Measurements from ENCODE around the gene TPM2. TPM values are rescaled to one million over a fixed set of nuclear protein-coding genes. Genes with fewer than 3 reads are reported as not detected.

TPM2 gene
- total RNA-seq, 1 donor from 2014 or later: 2.5 TPM

DNA sequence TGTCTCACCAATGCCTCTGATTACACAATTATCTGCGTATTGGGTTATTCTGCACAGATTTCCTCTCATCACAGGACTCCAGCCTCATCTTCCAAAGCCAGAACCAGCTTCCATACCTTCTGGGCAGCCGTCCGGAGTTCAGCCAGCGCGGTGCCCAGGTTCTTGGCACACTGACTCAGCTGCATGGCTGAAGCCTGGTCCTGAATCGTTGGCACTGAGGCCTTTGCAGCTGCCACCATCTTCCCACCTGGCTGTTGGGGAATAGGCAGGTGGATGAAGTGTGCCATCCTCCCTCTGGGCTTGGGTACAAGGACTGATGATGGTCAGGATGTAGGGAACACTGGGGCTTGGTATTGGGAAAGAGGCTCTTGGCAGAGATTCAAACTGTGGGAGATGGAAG, 24.4 kb upstream of the TPM2 start:
- no peaks in the 10 kb centered on the region for H3K9me3 Mint-ChIP-seq
- intact Hi-C loops (cut with micrococcal nuclease): no loop called here
- no peaks in the 10 kb centered on the region for H3K27me3 Mint-ChIP-seq (ENCODE audit: insufficient read depth)
- H3K27ac Mint-ChIP-seq: no peak overlapping the region
- no peak for DNase-seq (ENCODE audit: low spot score)
- H3K36me3 Mint-ChIP-seq (ENCODE audit: low read depth): peaks cover 71% of the 10 kb centered on the region
- peaks cover 5% of the 10 kb centered on the region for H3K4me1 Mint-ChIP-seq (ENCODE audit: low read depth)
- no peak overlapping the region for H3K4me3 Mint-ChIP-seq

DNA sequence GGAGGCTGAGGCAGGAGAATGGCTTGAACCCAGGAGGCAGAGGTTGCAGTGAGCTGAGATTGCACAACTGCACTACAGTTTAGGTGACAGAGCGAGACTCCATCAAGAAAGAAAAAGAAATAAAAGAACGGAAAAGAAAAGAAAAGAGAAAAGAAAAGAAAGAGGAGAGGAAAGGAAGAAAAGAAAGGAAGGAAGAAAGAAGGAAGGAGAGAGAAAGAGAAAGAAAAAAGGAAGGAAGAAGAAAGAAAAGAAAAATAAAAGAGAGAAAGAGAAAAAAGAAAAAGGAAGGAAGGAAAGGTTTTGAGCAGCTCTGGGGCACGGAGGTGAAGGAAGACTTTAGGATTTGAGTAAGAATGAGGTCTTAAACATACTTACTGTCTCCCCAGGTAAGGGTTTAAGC, 23.9 kb upstream of the TPM2 start:
- DNase-seq (ENCODE audit: low spot score): no peak
- Mint-ChIP-seq H3K27me3 (ENCODE audit: insufficient read depth) (no peaks in the 10 kb centered on the region), H3K4me3 (no peak overlapping the region), H3K27ac (no peak overlapping the region), H3K4me1 (ENCODE audit: low read depth) (peaks cover 5% of the 10 kb centered on the region), H3K36me3 (ENCODE audit: low read depth) (peaks cover 73% of the 10 kb centered on the region), H3K9me3 (no peaks in the 10 kb centered on the region)
- intact Hi-C loops (cut with micrococcal nuclease): no loop called here

DNA sequence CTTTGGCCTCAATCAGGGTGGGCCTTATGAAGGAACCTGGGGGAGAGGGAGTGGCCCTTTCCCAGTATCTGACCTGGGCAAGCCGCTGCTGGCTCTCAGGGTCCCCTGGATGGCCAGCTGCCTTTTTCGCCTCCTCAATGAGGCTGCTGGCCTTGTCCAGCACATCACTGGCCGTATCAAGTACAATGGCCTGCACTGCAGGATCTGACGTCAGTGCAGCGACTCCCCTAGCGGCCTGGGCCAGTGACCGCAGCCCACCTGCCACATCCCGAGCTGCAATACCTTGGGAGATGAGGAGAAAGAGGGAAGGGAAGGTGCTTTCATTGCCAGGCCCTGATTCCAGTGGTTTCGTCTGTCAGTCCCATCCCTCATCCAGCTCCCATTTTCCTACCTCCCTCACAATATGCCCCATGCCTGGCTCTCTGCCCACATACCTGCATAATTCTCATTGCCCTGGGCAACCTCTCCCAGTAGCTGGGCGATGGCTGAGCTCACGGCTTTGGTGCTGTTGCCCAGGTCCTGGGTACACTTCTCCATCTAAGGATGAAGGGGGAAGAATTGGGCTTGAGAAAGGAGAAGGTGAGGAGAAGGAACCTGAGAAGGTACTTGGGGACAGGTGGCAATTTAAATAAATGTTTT, 23.2 kb upstream of the TPM2 start:
- H3K9me3 Mint-ChIP-seq: no peaks in the 10 kb centered on the region

DNA sequence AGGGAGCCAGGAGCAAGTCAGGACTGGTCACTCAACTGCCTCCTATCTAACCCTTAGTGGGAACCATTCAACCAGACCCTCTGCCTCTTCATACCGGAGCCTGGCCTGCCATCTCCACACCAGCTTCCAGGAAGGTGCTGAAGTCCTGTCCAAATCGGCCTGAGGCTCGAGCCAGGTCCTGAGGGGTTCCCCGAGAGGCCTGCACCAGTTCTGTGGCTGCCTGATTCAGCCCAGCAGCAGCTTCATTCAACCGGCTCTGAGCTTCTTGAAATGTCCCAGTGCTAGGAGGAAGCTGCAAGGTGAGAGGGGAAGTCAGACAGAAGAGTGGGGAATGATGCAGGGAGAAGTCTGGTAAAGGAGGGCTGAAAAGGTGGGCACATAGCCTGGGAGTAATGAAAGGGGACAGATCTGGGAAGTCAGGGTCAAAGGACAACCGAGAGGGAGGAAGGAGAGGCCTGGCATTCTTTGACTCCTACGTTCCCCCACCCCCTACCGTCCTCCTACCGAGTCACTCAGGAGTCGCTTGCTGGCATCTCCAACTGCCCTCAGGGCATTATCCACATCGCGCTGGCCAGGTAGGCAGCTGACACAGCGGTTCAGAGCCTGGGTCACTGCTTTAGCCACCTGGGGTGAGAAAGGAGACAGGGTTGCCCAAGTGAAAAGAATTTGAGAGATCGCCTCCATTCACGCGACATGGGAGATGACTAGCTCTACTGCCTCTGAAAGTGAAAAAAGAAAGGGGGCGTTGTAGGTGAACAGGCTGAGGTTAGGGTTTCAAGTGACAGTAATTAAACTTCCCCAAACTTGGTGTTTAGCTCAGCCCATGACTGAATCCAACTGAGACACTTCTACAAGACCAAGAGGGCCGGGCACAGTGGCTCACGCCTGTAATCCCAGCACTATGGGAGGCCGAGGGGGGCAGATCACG, 22.0 kb upstream of the TPM2 start:
- no peaks in the 10 kb centered on the region for H3K27me3 Mint-ChIP-seq (ENCODE audit: insufficient read depth)
- H3K36me3 Mint-ChIP-seq (ENCODE audit: low read depth): peaks cover 80% of the 10 kb centered on the region
- no peak overlapping the region for H3K4me3 Mint-ChIP-seq
- intact Hi-C loops (cut with micrococcal nuclease): no loop called here
- no peak for DNase-seq (ENCODE audit: low spot score)
- no peaks in the 10 kb centered on the region for H3K9me3 Mint-ChIP-seq
- H3K27ac Mint-ChIP-seq: no peak overlapping the region
- H3K4me1 Mint-ChIP-seq (ENCODE audit: low read depth): peaks cover 5% of the 10 kb centered on the region

More for the DNA sequence above, 23.2 kb upstream of the TPM2 start:
- Mint-ChIP-seq H3K4me1 (ENCODE audit: low read depth) (peaks cover 5% of the 10 kb centered on the region), H3K36me3 (ENCODE audit: low read depth) (peaks cover 75% of the 10 kb centered on the region), H3K4me3 (no peak overlapping the region), H3K27me3 (ENCODE audit: insufficient read depth) (no peaks in the 10 kb centered on the region), H3K27ac (no peak overlapping the region)
- intact Hi-C loops (cut with micrococcal nuclease): no loop called here
- DNase-seq (ENCODE audit: low spot score): no peak

DNA sequence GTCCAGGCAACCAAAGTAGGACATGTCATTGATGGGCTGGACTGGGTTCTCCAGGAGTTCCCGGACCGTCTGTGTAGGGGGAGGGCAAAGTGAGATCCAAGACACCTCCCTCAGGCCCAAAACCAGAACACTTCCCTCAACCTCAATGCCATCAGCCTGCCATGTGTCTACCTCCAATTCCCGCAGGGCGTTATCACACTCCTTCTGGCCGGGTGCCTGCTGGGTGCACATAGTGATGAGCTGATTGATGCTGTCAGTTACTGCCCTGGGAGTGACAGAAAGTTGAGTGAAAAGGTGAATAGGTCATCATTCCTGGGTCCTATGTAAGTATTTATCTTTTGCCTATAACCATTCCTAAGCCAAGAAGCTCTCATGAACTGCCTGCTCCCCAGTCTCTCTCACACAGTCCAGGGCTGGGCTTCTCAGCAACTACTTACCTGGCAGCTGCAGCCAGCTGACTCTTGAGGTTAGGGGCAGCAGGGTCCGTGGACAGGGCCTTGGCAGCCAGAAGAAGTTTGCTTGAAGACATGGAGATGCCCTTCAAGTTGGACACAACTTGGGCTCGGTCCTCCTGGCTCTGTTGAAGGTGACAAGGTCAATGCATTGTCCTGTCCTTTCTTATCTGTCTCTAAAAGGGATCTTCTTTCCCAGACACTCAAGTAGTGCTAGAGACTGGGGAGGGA, 21.2 kb upstream of the TPM2 start:
- intact Hi-C loops (cut with micrococcal nuclease): no loop called here
- Mint-ChIP-seq H3K36me3 (ENCODE audit: low read depth) (peaks cover 77% of the 10 kb centered on the region), H3K9me3 (no peaks in the 10 kb centered on the region), H3K4me3 (no peak overlapping the region), H3K27me3 (ENCODE audit: insufficient read depth) (no peaks in the 10 kb centered on the region), H3K4me1 (ENCODE audit: low read depth) (peaks cover 5% of the 10 kb centered on the region), H3K27ac (no peak overlapping the region)
- no peak for DNase-seq (ENCODE audit: low spot score)

DNA sequence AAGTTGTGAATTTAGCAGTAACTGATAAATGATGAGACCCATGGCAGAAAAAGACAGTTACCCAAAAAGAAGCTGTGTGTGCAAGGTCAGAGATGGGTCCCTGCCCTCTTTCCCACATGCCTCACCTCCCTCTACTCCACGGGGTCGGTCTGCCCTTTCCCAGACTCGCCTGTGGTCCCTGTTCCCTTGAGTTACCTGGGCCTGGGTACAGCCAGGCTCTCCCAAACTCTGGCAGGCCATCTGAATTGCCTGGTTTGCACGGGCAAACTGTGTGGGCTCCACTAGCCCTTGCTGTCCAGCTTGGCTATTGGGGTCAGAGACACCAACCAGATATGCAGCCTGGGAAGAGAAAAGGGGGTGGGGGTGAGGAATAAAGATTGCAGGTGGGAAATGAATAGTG, 18.4 kb upstream of the TPM2 start:
- intact Hi-C loops (cut with micrococcal nuclease): no loop called here

DNA sequence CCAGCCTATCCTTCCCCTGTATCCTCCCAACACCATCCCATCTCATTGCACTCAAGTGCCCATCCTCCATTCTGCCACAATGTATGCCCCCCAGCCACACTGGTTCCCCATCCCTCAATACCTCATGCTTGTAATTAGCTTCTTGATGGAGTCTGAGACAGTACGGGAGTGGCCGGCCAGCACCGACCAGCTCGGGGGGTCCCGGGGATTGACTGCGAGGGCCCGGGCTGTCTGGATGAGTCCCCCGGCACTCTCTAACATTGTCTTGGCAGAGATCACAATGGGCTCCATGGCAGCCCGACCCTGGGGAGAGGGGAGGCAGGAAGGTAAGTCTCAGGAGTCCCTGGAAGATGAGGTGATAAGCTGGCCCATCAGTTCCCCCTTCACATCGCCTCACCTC, 17.2 kb upstream of the TPM2 start:
- Mint-ChIP-seq H3K27ac (no peak overlapping the region), H3K9me3 (no peaks in the 10 kb centered on the region), H3K36me3 (ENCODE audit: low read depth) (peaks cover 65% of the 10 kb centered on the region), H3K27me3 (ENCODE audit: insufficient read depth) (no peaks in the 10 kb centered on the region), H3K4me3 (no peak overlapping the region), H3K4me1 (ENCODE audit: low read depth) (peaks cover 4% of the 10 kb centered on the region)
- DNase-seq (ENCODE audit: low spot score): no peak
- intact Hi-C loops (cut with micrococcal nuclease): no loop called here

More for the DNA sequence above, 18.4 kb upstream of the TPM2 start:
- no peaks in the 10 kb centered on the region for H3K27me3 Mint-ChIP-seq (ENCODE audit: insufficient read depth)
- peaks cover 5% of the 10 kb centered on the region for H3K4me1 Mint-ChIP-seq (ENCODE audit: low read depth)
- no peak overlapping the region for H3K27ac Mint-ChIP-seq
- no peak for DNase-seq (ENCODE audit: low spot score)
- peaks cover 69% of the 10 kb centered on the region for H3K36me3 Mint-ChIP-seq (ENCODE audit: low read depth)
- no peaks in the 10 kb centered on the region for H3K9me3 Mint-ChIP-seq
- H3K4me3 Mint-ChIP-seq: no peak overlapping the region

DNA sequence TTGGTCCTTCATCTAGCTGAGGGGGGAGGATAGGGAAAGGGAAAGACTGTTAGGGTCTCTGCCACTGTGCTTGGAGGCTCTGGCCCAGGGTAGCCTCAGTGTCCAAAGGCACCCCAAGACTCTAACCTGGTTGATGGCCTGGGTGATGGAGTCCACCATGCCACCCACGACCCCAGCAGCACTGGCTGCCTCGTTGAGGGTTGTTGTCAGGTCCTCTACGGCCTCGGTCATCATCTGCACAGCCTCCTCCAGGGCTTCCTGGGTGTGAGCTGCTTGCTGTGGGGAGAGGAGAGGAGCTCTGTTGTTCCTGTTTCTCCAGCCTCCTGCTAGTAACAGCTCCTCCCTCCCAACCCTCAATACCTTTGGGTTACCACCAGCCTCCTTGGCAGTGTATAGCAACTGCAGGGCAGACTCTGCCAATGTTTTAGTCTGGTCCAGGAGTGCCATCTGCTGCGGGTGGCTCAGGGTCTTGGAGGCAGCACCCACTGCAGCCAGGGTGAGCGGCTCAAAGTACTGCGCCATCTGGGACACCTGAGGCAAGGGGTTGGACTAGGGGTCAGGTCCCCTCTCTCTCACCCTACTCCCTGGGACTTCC, 16.2 kb upstream of the TPM2 start:
- no peaks in the 10 kb centered on the region for H3K27me3 Mint-ChIP-seq (ENCODE audit: insufficient read depth)
- H3K4me1 Mint-ChIP-seq (ENCODE audit: low read depth): no peaks in the 10 kb centered on the region
- H3K27ac Mint-ChIP-seq: no peak overlapping the region
- no peak overlapping the region for H3K4me3 Mint-ChIP-seq
- DNase-seq (ENCODE audit: low spot score): no peak
- H3K36me3 Mint-ChIP-seq (ENCODE audit: low read depth): peaks cover 57% of the 10 kb centered on the region
- H3K9me3 Mint-ChIP-seq: no peaks in the 10 kb centered on the region
- intact Hi-C loops (cut with micrococcal nuclease): no loop called here

DNA sequence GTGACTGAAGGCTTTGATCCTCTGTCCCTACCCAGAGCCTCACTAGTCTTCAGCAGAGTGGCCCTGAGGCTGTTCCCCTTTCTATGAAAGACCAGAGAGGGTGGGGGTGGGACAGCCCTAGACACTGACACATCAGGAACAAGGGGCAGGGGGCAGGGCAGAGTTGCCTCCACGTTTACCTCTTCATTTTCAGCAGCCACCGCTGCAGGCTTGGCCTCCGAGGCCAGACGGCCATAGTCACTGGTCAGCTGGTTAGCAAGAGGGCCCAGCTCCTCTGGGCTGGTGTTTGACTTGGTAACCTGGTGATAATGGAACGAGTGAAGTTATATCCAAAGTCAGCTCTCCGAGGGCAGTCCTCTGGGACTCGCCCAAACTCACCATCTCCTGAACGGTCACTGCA, 15.6 kb upstream of the TPM2 start:
- Mint-ChIP-seq H3K27me3 (ENCODE audit: insufficient read depth) (no peaks in the 10 kb centered on the region), H3K4me3 (no peak overlapping the region), H3K27ac (no peak overlapping the region), H3K4me1 (ENCODE audit: low read depth) (no peaks in the 10 kb centered on the region), H3K9me3 (no peaks in the 10 kb centered on the region), H3K36me3 (ENCODE audit: low read depth) (peaks cover 51% of the 10 kb centered on the region)
- DNase-seq (ENCODE audit: low spot score): no peak
- intact Hi-C loops (cut with micrococcal nuclease): no loop called here

DNA sequence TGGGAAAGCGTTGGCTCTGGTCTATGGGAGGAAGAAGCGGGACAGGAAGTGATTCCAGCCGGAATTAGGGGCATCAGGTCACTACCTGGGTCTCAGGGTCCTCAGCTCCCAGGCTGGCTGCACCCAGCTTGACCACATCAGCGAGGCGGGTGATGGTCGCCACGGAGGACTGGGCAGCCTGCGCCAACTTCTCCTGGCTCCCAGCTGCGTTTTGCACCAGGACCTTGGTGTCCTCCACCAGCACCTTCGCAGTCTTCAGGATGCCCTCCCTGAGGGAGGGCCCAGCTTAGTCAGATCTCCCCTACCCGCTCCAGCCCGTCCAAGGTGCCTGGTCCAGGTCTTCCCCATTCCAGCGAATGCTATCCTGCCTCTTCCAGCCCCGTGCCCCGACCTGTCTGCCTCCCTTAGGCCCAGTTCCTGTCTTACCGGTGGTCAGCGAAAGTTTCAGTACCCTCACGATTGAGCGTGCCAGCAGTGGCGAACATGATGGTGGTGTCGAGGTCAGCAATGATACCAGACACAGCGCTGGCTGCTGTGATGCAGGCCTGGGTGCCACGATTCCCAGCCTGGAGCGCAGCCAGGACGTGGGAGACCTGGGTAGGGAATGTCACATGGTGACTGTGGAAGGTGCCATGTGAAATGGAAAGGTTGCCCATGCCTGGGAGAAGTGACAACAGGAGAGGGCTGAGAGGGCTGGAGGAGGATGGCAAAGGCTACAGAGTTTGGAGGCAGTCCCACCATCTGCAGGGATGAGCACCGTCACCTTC, 14.4 kb upstream of the TPM2 start:
- Mint-ChIP-seq H3K27me3 (ENCODE audit: insufficient read depth) (no peaks in the 10 kb centered on the region), H3K4me1 (ENCODE audit: low read depth) (no peaks in the 10 kb centered on the region), H3K27ac (no peak overlapping the region), H3K9me3 (no peaks in the 10 kb centered on the region), H3K4me3 (no peak overlapping the region), H3K36me3 (ENCODE audit: low read depth) (peaks cover 47% of the 10 kb centered on the region)
- intact Hi-C loops (cut with micrococcal nuclease): no loop called here
- no peak for DNase-seq (ENCODE audit: low spot score)

DNA sequence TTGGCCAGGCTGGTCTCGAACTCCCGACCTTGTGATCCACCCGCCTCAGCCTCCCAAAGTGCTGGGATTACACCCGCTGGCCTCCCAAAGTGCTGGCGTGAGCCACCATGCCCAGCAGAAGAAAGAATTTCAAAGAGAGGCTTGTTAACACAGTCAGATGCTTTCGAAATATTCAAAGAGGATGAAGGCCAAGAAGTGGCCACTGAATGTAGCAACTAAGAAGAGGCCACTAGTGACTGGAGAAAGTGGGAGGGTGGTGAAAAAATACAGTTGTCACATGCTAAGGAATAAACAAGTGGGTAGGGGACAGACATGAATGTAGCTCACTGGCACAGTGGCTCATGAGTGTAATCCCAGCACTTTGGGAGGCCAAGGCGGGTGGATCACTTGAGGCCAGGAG, 13.0 kb upstream of the TPM2 start:
- H3K4me1 Mint-ChIP-seq (ENCODE audit: low read depth): no peaks in the 10 kb centered on the region
- intact Hi-C loops (cut with micrococcal nuclease): no loop called here
- H3K36me3 Mint-ChIP-seq (ENCODE audit: low read depth): peaks cover 38% of the 10 kb centered on the region

DNA sequence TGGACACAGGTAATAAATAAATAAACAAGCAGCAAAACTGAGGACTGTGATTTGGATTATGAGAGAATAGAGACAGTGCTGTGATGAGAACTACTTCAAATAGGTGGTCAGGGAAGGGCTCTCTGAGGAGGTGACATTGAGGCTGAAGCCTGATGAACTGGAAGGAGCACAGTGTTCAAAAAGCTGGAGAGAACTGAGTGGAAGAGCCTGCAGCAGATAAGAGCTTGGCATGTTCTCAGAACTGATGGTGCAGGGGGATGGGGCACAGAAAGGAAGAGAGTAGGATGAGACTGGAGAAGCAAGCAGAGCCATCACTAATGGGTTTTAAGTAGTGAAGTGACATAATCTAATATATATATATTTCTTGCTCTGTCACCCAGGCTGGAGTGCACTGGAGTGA, 11.2 kb upstream of the TPM2 start:
- peaks cover 40% of the 10 kb centered on the region for H3K36me3 Mint-ChIP-seq (ENCODE audit: low read depth)
- intact Hi-C loops (cut with micrococcal nuclease): no loop called here
- no peaks in the 10 kb centered on the region for H3K4me1 Mint-ChIP-seq (ENCODE audit: low read depth)
- no peaks in the 10 kb centered on the region for H3K9me3 Mint-ChIP-seq
- H3K4me3 Mint-ChIP-seq: no peak overlapping the region
- H3K27ac Mint-ChIP-seq: no peak overlapping the region
- no peak for DNase-seq (ENCODE audit: low spot score)
- H3K27me3 Mint-ChIP-seq (ENCODE audit: insufficient read depth): no peaks in the 10 kb centered on the region

More for the DNA sequence above, 13.0 kb upstream of the TPM2 start:
- no peaks in the 10 kb centered on the region for H3K27me3 Mint-ChIP-seq (ENCODE audit: insufficient read depth)
- H3K27ac Mint-ChIP-seq: no peak overlapping the region
- no peak for DNase-seq (ENCODE audit: low spot score)
- no peaks in the 10 kb centered on the region for H3K9me3 Mint-ChIP-seq
- H3K4me3 Mint-ChIP-seq: no peak overlapping the region
